GM21515 (cell line): ENCODE data around the gene E2F2.

Experiments used
- ATAC-seq: cut with Tn5 transposase; IDR thresholded peaks from one replicate; pipeline ENCODE4 v1.9.1; 2021; ENCODE audit not compliant: unreplicated experiment

E2F2 gene

GRCh38 chr1:23563755-23564374 is 32.8 kb upstream of the E2F2 start:
- ATAC-seq = no peak

- no peak for ATAC-seq
Observed at GRCh38 chr1:23563003-23563402, 32.0 kb upstream of the E2F2 start.

GRCh38 chr1:23562137-23562876 is 31.3 kb upstream of the E2F2 start:
- no peak for ATAC-seq

GRCh38 chr1:23561813-23562100 is 30.7 kb upstream of the E2F2 start:
- ATAC-seq = no peak

- ATAC-seq = no peak
Observed at GRCh38 chr1:23561076-23561812, 30.2 kb upstream of the E2F2 start.

GRCh38 chr1:23559985-23560741 is 29.1 kb upstream of the E2F2 start:
- no peak for ATAC-seq

GRCh38 chr1:23559136-23559984 is 28.3 kb upstream of the E2F2 start, which contains the start of gene ID3:
Gene ID3 (minus strand): TSS chr1:23559501. CDS start chr1:23559426, 75 bp downstream.
- peak; percentile 55 for ATAC-seq

GRCh38 chr1:23558872-23559135 is 27.8 kb upstream of the E2F2 start:
- no peak for ATAC-seq

GRCh38 chr1:23558140-23558871 is 27.3 kb upstream of the E2F2 start:
- no peak for ATAC-seq

GRCh38 chr1:23557471-23558124 is 26.6 kb upstream of the E2F2 start:
- ATAC-seq = no peak

GRCh38 chr1:23556635-23557470 is 25.8 kb upstream of the E2F2 start:
- no peak for ATAC-seq

- ATAC-seq = no peak
Observed at GRCh38 chr1:23555986-23556634, 25.1 kb upstream of the E2F2 start.

GRCh38 chr1:23555270-23555985 is 24.4 kb upstream of the E2F2 start:
- ATAC-seq = no peak

GRCh38 chr1:23554481-23555269 is 23.6 kb upstream of the E2F2 start:
- peak; percentile 44 for ATAC-seq

- no peak for ATAC-seq
Observed at GRCh38 chr1:23554127-23554480, 23.1 kb upstream of the E2F2 start.

GRCh38 chr1:23553231-23554126 is 22.4 kb upstream of the E2F2 start:
- no peak for ATAC-seq
